WTC11 (cell line): Measurements from ENCODE around the gene SNIP1. TPM values are rescaled to one million over a fixed set of nuclear protein-coding genes. Genes with fewer than 3 reads are reported as not detected.

Source experiments
- ATAC-seq: fragments of 200-7000 bp; cut with Tn5 transposase; 2 replicates; pipeline ENCODE4 v1.10.0; 2021; ENCODE audit warnings: mild to moderate bottlenecking, moderate library complexity
- Bru-seq: library from RNA; stranded (reverse); fragments of 400-500 nt; gene quantifications from one replicate; lab custom pipeline; 2021; lab: Mats Ljungman, UMichigan
- CTCF ChIA-PET: fragments of 300-600 bp; sonication (Branson Sonifier 250); formaldehyde crosslinking; loops from one replicate; lab custom pipeline; 2021; ENCODE audit warnings: antibody characterized with exemption; lab: Charles Lee
- POLR2A ChIA-PET: fragments of 350-600 bp; sonication (Branson Sonifier 250); formaldehyde crosslinking; loops from one replicate; lab custom pipeline; 2021; ENCODE audit warnings: antibody characterized with exemption; lab: Charles Lee
- DNase-seq: peaks from one replicate; pipeline ENCODE4 v3.0.0; 2021; ENCODE audit warnings: low spot score
- H3K27ac Mint-ChIP-seq: 2 replicates; pipeline ENCODE4 v1.8.0; 2021; ENCODE audit warnings: mixed read lengths
- H3K27me3 Mint-ChIP-seq: 2 replicates; pipeline ENCODE4 v1.8.0; 2021; ENCODE audit warnings: low read depth, mild to moderate bottlenecking, moderate library complexity, mixed read lengths
- H3K36me3 Mint-ChIP-seq: 2 replicates; pipeline ENCODE4 v1.8.0; 2021; ENCODE audit warnings: mixed read lengths
- H3K4me1 Mint-ChIP-seq: 2 replicates; pipeline ENCODE4 v1.8.0; 2022; ENCODE audit warnings: mixed read lengths
- H3K4me3 Mint-ChIP-seq: 2 replicates; pipeline ENCODE4 v1.8.0; 2021; ENCODE audit warnings: mild to moderate bottlenecking, moderate library complexity, mixed read lengths
- H3K9me3 Mint-ChIP-seq: 2 replicates; pipeline ENCODE4 v1.8.0; 2021; ENCODE audit warnings: mixed read lengths
- ARID4B ChIP-seq: sonication (generic); formaldehyde crosslinking; IDR thresholded peaks from 2 replicates; pipeline ENCODE4 v1.8.0; 2023; ENCODE audit warnings: missing genetic modification reagents, mild to moderate bottlenecking, borderline replicate concordance
- CREB1 ChIP-seq: sonication (generic); formaldehyde crosslinking; IDR thresholded peaks from 2 replicates; pipeline ENCODE4 v1.8.0; 2023; ENCODE audit warnings: mild to moderate bottlenecking, missing genetic modification reagents
- CREM ChIP-seq: sonication (generic); formaldehyde crosslinking; IDR thresholded peaks from 2 replicates; pipeline ENCODE4 v1.8.1; 2022; ENCODE audit warnings: mild to moderate bottlenecking, missing genetic modification reagents, moderate library complexity
- E2F4 ChIP-seq: sonication (generic); formaldehyde crosslinking; IDR thresholded peaks from 2 replicates; pipeline ENCODE4 v1.8.1; 2022; ENCODE audit warnings: low read depth, mild to moderate bottlenecking, moderate library complexity, missing genetic modification reagents, borderline replicate concordance
- E2F5 ChIP-seq: sonication (generic); formaldehyde crosslinking; IDR thresholded peaks from 2 replicates; pipeline ENCODE4 v1.8.1; 2022; ENCODE audit warnings: mild to moderate bottlenecking, moderate library complexity, missing genetic modification reagents
- ESRRA ChIP-seq: sonication (generic); formaldehyde crosslinking; IDR thresholded peaks from 2 replicates; pipeline ENCODE4 v1.8.1; 2022; ENCODE audit warnings: mild to moderate bottlenecking, missing genetic modification reagents, borderline replicate concordance
- FOXK1 ChIP-seq: sonication (generic); formaldehyde crosslinking; IDR thresholded peaks from 2 replicates; pipeline ENCODE4 v1.8.0; 2022; ENCODE audit warnings: mild to moderate bottlenecking, moderate library complexity, missing genetic modification reagents
- FOXP1 ChIP-seq: sonication (generic); formaldehyde crosslinking; IDR thresholded peaks from 2 replicates; pipeline ENCODE4 v1.8.0; 2022; ENCODE audit warnings: missing genetic modification reagents, mild to moderate bottlenecking, moderate library complexity, borderline replicate concordance
- GABPB1 ChIP-seq: sonication (generic); formaldehyde crosslinking; IDR thresholded peaks from 2 replicates; pipeline ENCODE4 v1.8.1; 2023; ENCODE audit warnings: mild to moderate bottlenecking, missing genetic modification reagents
- JAZF1 ChIP-seq: fragments of 250-450 bp; sonication (Bioruptor Pico); IDR thresholded peaks from 2 replicates; pipeline ENCODE4 v1.9.0; 2021; ENCODE audit warnings: moderate library complexity, mild to moderate bottlenecking, inconsistent platforms
- KAT7 ChIP-seq: sonication (generic); formaldehyde crosslinking; IDR thresholded peaks from 2 replicates; pipeline ENCODE4 v1.8.1; 2023; ENCODE audit warnings: missing genetic modification reagents, mild to moderate bottlenecking, borderline replicate concordance
- MAX ChIP-seq: sonication (generic); formaldehyde crosslinking; IDR thresholded peaks from 2 replicates; pipeline ENCODE4 v1.8.0; 2022; ENCODE audit warnings: mild to moderate bottlenecking, missing genetic modification reagents
- MYBL2 ChIP-seq: sonication (generic); formaldehyde crosslinking; IDR thresholded peaks from 2 replicates; pipeline ENCODE4 v1.8.1; 2023; ENCODE audit warnings: mild to moderate bottlenecking, moderate library complexity, missing genetic modification reagents
- NR2C2 ChIP-seq: sonication (generic); formaldehyde crosslinking; IDR thresholded peaks from 2 replicates; pipeline ENCODE4 v1.8.0; 2022; ENCODE audit warnings: mild to moderate bottlenecking, missing genetic modification reagents
- SP1 ChIP-seq: sonication (generic); formaldehyde crosslinking; conservative IDR thresholded peaks from 2 replicates; pipeline ENCODE4 v1.8.1; 2022; ENCODE audit warnings: missing genetic modification reagents
- TEAD1 ChIP-seq: sonication (generic); formaldehyde crosslinking; IDR thresholded peaks from 2 replicates; pipeline ENCODE4 v1.8.0; 2022; ENCODE audit warnings: mild to moderate bottlenecking, missing genetic modification reagents
- USF1 ChIP-seq: sonication (generic); formaldehyde crosslinking; IDR thresholded peaks from 2 replicates; pipeline ENCODE4 v1.8.0; 2022; ENCODE audit warnings: mild to moderate bottlenecking, missing genetic modification reagents
- USF2 ChIP-seq: sonication (generic); formaldehyde crosslinking; IDR thresholded peaks from 2 replicates; pipeline ENCODE4 v1.8.1; 2023; ENCODE audit warnings: mild to moderate bottlenecking, missing genetic modification reagents, moderate library complexity
- ZNF512 ChIP-seq: sonication (generic); formaldehyde crosslinking; IDR thresholded peaks from 2 replicates; pipeline ENCODE4 v1.8.1; 2022; ENCODE audit warnings: missing genetic modification reagents, borderline replicate concordance
- ZSCAN18 ChIP-seq: fragments of 250-450 bp; sonication (Bioruptor Pico); IDR thresholded peaks from 2 replicates; pipeline ENCODE4 v2.1.2; 2022; ENCODE audit warnings: mild to moderate bottlenecking, moderate library complexity
- long read RNA-seq, 3 experiments: library from RNA in 1 of 3; library from capped mRNA in 1 of 3; library from polyadenylated mRNA in 1 of 3; unstranded in 2 of 3; stranded (forward) in 1 of 3; transcript quantifications; one replicate each; pipeline ENCODE4 v2.0.0, GENCODE V29; 2021
- total RNA-seq: library from RNA; stranded (reverse); gene quantifications from 3 replicates; pipeline ENCODE4 v1.2.3, GENCODE V29; 2021

Gene SNIP1
- total RNA-seq (18.3 to 19.7 TPM (median 19.1 TPM) in 3 replicates), Bru-seq, nascent RNA (percentile 83 among the genes with signal in this experiment)
- long read RNA-seq, experiment 1, full-length matches to known transcripts: 23 of 29 reads
- long read RNA-seq, experiment 1, partial matches to known transcripts: 2 of 29 reads
- long read RNA-seq, experiment 1, other reads (novel, unspliced or antisense): 4 of 29 reads
- long read RNA-seq, experiment 2, full-length matches to known transcripts: 4 of 20 reads
- long read RNA-seq, experiment 2, partial matches to known transcripts: 0 of 20 reads
- long read RNA-seq, experiment 2, other reads (novel, unspliced or antisense): 16 of 20 reads
- long read RNA-seq, experiment 3, full-length matches to known transcripts: 9 of 9 reads
- long read RNA-seq, experiment 3, partial matches to known transcripts: 0 of 9 reads
- long read RNA-seq, experiment 3, other reads (novel, unspliced or antisense): 0 of 9 reads

GRCh38 chr1:37553927-37554808 lies at the start of gene SNIP1:
SNIP1 (minus strand) TSS chr1:37554293; CDS start chr1:37554229, 64 bp downstream.
- CTCF ChIA-PET: interaction anchor here (1.0 to 1.4 kb wide), 3 partner anchors 39 to 67 kb away, joined by 4 to 10 read pairs (median 5); partner anchors contain the start of gene MEAF6
- Mint-ChIP-seq H3K27ac (peak within 1 kb of the TSS; percentile 98), H3K27me3 (no peaks in the 10 kb centered on the region; the same call in 1 of the 2 replicates), H3K4me1 (peaks cover 27% of the 10 kb centered on the region), H3K4me3 (peak within 1 kb of the TSS; percentile 98), H3K36me3 (peaks cover 23% of the 10 kb centered on the region), H3K9me3 (peaks cover 9% of the 10 kb centered on the region; the same call in 1 of the 2 replicates)
- TF ChIP-seq FOXK1 (peak; percentile 80), ZNF512 (CRISPR knock-in tag) (no peak), GABPB1 (CRISPR knock-in tag) (peak; percentile 90), FOXP1 (CRISPR knock-in tag) (peak; percentile 71; the same call in 1 of the 2 replicates), USF2 (CRISPR knock-in tag) (peak; percentile 94), NR2C2 (CRISPR knock-in tag) (peak; percentile 89), ARID4B (CRISPR knock-in tag) (peak; percentile 89; the same call in 1 of the 2 replicates), ZSCAN18 (CRISPR knock-in tag) (no peak), MAX (peak; percentile 79), E2F4 (CRISPR knock-in tag) (peak; percentile 93), TEAD1 (CRISPR knock-in tag) (peak; percentile 86), USF1 (CRISPR knock-in tag) (peak; percentile 94), ESRRA (CRISPR knock-in tag) (no peak), E2F5 (CRISPR knock-in tag) (peak; percentile 53; the same call in 1 of the 2 replicates), MYBL2 (CRISPR knock-in tag) (peak; percentile 80), SP1 (CRISPR knock-in tag) (peak; percentile 87), CREB1 (CRISPR knock-in tag) (no peak), KAT7 (CRISPR knock-in tag) (0 out of 2 replicates have a peak, but pooled peaks have one; percentile 37), JAZF1 (no peak), CREM (CRISPR knock-in tag) (peak; percentile 90)
- POLR2A ChIA-PET: interaction anchor here (0.7 to 1.1 kb wide), 2 partner anchors 40 kb away, joined by 3 to 5 read pairs; partner anchors contain the start of gene MEAF6
- ATAC-seq (peak; percentile 49), DNase-seq (peak; percentile 86)
